Activated naive CD4-positive, alpha-beta T cell treated with anti-CD3 and anti-CD28 coated beads, Interleukin-2, amount 50 U/mL, for 16 hours (primary cell): ENCODE measurements around the gene TRIM23.
"Not testable (repeated sequence)": the region's sequence is repeated elsewhere in the genome, so short reads cannot be mapped to it uniquely, and the experiment has no call there.

Source experiments
- DNase-seq: peaks from one replicate; pipeline ENCODE4 v3.0.0-alpha.2; 2020

Gene TRIM23

DNA sequence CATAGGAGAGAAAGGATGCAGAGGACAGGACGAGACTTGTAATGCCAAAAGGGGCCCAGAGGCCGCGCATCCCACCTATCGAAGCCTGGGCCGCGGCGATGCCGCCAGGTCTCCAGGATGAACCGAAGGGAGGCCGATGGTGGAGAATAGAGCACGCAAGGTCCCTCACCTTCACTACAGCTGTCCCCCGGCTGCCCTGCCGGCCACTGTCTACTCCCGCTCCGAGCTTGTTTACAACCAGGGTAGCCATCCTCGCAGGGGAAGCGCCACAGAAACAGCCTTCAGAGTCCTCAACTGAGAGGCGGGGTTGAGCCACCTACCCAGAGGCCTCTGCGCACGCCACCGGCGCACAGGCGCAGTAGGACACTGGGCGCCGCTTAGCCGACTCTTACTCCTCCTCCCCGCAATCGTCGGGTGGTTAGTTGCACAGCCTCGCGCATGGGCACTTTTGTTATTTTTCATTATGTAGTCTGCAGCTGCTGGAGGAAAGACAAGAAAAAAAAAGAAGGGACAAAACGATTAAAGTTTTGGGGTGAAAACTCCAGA, at the start of gene TRIM23:
TRIM23 (minus strand) TSS at position 309 of the 546 bp plus-strand sequence; CDS start at position 250, 59 bp downstream.
- peak; percentile 92 for DNase-seq

- no peak for DNase-seq
Measured at GRCh38 chr5:65672796-65673195, 48.7 kb upstream of the TRIM23 start.

DNA sequence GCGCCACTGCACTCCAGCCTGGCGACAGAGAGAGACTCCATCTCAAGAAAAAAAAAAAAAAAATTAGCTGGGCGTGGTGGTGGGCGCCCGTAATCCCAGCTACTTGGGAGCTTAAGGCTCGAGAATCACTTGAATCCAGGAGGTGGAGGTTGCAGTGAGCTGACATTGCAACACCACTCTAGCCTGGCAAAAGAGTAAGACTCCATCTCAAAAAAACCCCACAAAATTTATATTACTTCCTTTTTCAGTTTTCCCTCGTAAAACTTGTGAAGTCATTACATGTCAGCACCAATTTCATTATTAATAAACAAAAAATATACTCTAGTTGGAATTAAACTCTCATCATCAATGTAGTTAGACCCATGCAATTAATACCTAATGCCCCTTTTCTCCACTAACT, 44.6 kb upstream of the TRIM23 start:
- no peak for DNase-seq

DNA sequence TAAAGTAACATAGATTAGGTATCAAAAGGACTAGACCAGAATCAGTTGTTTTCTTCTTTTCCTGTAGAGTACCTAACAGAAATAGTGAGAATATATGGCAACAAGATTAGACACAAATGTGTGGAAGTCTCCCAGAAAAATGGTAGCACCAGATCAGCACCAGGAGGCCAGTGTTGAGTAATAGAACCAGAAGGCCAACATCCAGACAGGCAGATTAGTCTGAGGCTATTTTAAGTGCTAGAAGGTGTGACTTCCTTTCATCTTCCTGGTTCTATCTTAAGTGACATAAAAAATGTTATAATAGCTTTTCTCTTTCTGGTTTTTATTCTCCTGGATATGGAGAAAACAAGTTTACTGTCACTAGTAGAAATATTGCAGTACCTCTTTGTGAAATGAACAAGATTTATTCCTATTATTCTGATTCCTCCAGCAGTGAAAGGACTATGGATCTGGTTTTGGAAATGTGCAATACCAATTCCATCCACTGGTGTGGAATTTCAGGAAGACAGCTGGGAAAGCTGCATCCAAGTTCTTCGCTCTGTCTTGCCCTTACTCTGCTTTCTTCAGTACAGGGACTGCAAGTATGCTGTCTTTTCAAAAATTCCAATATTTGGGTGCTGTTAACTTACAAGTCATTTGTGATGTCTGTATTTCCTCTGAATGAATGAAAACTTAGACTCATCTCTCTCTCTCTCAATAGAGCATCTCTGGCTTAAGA, 39.8 kb upstream of the TRIM23 start:
- DNase-seq = no peak

DNA sequence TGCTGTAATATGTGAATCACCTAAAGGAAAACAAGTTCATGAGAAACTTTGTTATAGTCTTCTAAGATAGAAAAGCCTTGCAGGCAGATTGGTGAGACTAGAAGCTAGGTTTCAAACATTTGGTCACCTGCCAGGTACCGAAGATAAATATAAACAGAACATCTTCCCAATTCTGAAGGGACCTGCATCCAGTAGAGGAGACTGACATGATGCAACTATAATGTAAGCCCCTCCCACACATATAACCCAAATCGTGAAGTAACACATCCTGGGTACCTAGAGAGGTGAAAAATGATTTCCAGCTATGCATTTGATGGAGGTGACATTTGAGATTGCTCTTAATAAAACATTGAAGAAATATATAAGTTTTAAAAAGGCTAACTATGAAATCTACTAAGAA, 30.6 kb upstream of the TRIM23 start:
- no peak for DNase-seq

DNA sequence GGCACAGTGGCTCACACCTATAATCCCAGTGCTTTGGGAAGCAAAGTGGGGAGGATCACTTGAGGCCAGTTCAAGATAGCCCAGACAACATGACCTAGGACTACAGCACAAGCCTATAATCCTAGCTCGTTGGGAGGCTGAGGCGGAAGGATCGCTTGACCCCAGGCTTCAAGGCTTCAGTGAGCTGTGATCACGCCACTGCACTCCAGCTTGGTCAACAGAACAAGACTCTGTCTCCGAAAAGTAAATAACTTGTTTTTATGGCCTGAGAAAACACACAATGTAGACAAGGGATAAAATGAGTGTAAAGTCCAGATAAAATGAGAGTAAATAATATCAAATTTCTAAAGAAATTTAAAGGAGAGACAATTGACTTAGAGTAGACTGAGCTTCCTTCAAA, 27.0 kb upstream of the TRIM23 start:
- no peak for DNase-seq

GRCh38 chr5:65647941-65648340, 23.8 kb upstream of the TRIM23 start:
- DNase-seq = no peak

DNA sequence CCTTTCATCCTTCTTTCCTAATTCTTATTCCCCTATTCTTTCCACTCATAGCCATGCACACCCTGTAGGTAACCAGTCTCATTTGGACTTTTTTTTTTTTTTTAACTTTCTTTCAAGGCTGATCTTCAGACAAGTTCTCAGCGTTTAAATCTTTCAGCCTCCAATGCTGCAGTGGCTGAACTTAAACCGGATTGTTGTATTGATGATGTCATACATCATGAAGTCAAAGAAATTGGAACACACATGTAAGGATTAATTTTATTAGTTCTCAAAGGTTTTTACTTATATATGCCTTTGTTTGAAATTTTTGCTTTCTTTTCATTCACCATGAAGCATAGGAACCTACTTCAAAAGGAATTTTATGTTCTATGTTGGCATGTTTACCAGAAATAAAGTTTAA, 22.8 kb upstream of the TRIM23 start:
- no peak for DNase-seq

DNA sequence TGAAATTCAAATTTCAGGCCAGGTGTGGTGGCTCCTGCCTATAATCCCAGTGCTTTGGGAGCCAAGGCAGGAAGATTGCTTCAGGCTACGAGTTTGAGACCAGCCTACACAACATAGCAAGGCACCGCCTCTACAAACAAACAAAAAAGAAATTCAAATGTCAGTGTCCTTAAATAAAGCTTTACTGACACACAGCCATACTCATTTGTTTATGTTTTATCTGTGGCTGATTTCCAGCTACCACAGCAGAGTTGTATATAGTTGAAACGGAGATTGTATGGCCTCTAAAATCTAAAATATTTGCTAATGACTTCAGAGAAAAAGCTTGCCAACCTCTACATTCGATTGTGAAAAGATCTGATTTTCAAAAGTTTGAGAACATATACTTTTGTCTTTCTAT, 16.1 kb upstream of the TRIM23 start:
- no peak for DNase-seq

DNA sequence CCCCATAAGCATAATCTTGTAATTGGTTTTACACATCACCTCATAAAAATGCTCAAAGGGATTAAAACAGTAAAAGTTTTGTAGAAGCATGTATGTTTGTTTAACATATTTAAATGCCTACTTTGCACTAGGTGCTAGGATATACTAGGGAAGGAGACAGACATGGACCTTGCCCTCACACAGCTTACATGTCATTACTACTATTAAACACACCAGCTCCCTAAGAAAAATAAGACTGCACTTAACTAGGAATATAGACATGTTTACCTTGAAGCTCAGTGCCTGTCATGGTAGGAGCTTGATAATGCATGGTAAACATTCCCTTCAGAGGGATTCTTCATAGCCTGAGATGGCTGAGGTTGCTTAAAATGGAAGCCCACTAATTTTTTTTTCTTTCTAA, 6.8 kb upstream of the TRIM23 start:
- no peak for DNase-seq

GRCh38 chr5:65625743-65626142, 1.6 kb upstream of the TRIM23 start:
- DNase-seq = no peak

DNA sequence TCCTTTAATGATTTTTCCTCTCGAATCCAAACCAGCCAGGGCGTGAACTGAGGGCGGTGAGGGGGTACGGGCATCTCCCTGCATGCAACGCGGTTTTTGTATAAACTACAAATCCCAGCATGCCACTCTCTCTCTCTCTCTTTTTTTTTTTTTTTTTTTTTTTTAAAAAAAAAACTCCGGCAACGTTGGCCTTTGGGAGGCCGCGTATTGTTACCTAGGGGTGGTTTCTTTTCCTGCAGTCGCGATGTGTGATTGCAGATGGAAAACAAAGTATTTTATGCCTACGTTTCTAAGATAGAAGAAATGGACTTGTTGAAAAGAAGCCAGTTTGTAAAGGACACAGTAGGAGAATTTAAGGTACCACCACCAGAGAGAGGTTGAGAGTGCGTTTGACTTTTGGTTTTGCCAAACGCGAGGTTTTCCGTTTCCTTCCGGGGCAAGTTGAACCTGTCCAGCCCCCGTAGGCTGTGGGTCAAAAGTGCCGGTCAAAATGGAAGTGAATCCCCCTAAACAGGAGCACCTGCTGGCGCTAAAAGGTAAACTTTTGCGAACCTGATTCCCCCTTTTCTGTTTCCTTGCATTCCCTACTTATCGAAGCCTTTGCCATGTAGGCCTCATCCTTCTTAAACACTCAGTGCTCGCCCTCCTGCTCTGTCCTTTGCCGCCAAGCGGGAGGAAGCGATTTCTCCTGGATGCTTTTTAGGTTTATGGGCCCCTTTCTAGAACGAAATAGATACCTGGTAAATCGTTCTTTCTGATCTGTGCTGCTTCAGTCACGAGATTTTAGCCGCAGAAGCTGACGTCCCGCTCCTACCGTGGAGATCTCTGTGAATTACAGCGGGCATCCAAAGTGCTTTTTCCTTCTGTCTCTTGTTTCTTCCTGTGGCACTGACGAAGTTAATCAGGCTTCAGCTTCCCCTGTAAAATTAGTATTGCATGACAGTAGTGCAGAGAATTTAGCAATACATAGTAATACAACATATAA, 730 bp upstream of the TRIM23 start, which contains the start of the genes SHLD3 and TRAPPC13:
SHLD3 (plus strand) TSS at position 457 of the 985 bp plus-strand sequence. CDS start 4,561 bp downstream, outside the sequence.
TRAPPC13 (plus strand) TSS at position 457 of the 985 bp plus-strand sequence; CDS start at position 491, 34 bp downstream.
- DNase-seq = peak; percentile 77

GRCh38 chr5:65623482-65623881, 651 bp downstream of the TRIM23 start:
- no peak for DNase-seq

DNA sequence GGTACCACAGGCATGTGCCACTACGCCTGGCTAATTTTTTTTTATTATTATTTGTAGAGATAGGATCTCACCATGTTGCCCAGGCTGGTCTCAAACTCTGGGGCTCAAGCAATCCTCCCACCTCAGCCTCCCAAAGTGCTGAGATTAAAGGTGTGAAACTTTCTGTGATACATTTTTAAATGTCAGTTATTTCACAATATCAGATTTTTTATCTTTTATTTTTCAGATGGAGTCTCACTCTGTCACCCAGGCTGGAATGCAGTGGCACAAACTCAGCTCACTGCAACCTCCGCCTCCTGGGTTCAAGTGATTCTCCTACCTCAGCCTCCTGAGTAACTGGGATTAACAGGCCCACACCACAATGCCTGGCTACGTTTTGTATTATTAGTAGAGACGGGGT, 2.2 kb downstream of the TRIM23 start:
- not testable (repeated sequence) for DNase-seq

DNA sequence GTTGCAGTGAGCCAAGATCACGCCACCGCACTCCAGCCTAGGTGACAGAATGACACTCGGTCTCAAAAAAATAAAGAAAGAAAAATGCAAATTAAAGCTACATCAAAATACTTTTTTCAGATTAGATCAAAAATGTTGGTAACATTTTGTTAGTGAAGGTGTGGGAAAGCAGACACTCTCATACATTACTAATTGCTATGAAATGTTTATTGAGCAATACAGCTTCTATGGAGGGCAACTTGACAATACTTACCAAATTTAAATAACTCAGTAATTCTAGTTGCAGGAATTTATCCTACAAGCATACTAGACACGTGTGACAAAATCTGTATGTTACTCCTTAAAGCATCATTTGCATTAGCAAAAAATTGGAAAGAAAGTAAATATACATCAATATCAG, 4.1 kb downstream of the TRIM23 start:
- no peak for DNase-seq

- DNase-seq = no peak
Measured at GRCh38 chr5:65612298-65612907, 11.7 kb downstream of the TRIM23 start.

DNA sequence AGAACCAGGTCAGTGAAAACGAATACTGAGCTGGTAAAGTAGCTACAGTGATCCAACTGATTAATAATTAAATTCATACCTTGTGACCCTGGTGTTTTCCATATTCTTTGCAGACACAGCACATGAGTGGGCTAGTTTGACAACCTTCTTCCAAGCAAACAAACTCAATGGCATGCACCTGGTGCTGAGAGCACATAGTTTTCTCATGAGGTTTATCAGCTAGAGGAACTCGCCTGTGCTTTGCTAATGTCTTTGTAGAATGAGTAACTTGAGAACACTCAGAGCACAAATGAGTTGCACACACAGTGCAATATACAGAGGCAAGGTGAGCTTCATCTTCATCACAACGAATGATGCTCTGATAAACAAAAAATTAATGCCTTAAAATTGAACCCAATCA, 12.6 kb downstream of the TRIM23 start:
- no peak for DNase-seq

DNA sequence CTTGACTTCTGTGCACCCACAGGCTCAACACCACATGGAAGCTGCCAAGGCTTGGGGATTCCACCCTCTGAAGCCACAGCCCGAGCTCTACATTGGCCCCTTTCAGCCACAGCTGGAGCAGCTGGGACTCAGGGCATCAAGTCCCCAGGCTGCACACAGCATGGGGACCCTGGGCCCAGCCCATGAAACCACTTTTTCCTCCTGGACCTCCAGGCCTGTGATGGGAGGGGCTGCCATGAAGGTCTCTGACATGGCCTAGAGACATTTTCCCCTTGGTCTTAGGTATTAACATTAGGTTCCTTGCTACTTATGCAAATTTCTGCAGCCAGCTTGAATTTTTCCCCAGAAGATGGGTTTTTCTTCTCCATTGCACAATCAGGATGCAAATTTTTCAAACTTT, 22.4 kb downstream of the TRIM23 start:
- DNase-seq = not testable (repeated sequence)

DNA sequence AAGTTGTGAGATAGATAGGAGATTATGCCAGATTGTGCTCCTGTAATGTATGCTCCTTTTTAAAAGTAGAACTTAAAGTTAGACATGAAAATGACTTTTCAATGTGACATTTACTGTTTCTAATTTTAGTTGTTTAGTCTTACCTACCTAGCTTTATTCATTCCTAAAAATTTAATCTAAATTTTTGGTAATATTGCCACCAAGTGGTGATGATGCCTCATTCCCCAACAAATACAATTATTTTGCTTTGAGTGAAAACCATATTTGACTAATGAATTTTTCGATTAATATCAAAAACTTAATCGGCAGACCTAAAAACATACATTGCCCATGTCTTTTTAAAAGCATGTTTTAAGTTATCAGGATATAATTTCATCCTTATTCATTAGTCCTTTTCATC, 35.4 kb downstream of the TRIM23 start:
- DNase-seq = no peak

DNA sequence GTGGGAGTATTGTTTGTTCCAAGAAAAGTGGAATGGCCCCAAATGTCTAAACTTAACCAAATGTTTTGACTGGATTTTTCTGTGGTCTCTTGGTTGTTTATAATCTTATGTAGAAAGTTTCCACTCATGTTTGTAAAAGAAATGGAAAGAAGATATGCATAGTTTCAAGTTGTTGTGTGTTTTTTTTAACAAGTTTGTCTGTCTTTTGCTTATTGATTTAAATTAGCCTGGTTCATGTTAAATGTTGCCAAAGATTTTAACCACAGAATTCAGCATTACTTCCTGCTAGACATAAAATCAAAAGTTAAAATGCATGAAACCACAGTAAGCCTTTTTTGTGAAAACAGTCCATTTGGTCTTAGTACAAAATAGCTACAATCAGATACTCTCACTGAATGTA, 47.0 kb downstream of the TRIM23 start:
- DNase-seq = no peak

DNA sequence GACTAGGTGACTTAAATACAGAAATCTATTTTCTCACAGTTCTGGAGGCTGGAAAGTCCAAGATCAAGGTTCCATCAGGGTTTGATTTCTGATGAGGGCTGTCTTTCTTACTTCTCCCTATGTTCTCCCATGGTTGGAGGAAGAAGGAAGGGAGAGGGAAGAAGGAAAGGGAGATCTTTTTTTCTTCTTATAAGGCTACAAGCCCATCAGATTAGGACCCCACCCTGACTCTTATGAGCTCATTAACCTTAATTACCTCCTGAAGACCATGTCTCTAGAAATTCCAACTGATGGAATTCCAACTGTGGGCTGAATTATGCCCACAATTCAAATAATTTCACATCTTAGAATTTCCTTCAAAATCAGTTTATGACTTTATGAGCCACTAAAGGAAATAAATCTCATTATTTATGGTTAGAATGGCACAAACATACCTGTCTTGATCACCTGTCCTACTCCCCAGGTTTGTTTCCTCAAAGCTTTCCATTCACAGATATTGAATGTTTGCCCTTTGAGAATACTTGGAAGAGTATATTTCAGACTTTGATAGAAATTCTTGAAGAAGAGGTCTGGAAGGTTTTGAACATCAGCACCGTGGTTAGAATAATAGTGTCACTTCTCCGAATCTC, 53.4 kb downstream of the TRIM23 start:
- no peak for DNase-seq

DNA sequence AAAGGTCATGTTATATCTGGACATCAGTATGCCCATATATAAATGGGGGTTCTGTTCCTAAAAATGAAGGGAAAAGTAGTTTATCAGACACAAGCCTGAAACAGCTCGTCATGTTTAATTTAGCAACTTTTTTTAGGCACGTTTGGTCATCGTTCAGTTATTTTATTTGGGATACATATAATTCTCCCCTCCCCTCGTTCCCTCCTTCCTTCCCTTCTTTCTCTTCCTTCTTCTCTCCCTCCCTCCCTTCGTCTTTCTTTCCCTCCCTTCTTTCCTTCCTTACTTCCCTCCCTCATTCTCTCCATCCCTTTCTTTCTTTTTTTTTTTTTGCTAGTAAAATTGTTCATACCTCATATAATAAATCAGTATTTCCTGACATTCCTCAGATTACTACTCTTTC, 57.6 kb downstream of the TRIM23 start:
- no peak for DNase-seq

GRCh38 chr5:65563777-65564176, 60.4 kb downstream of the TRIM23 start:
- no peak for DNase-seq
